Spinal cord (tissue), 10 donors: ENCODE measurements around the gene TET3. TPM values are rescaled to one million over a fixed set of nuclear protein-coding genes. Genes with fewer than 3 reads are reported as not detected.
A peak's percentile ranks its signal among the peaks of the same experiment; 100 is the strongest.

Source experiments
- DNase-seq, 6 donors: peaks; one replicate each; pipeline versions ENCODE4 v3.0.0 to v3.0.0-alpha.2; 2013 to 2015; ENCODE audit warnings: low spot score in 6 of 6, low read depth in 4 of 6
- H3K27ac ChIP-seq: one replicate; pipeline ENCODE4 v1.5.1; 2013; ENCODE audit warnings: low read depth, low read length, control low read depth
- H3K27me3 ChIP-seq: one replicate; pipeline ENCODE4 v1.6.1; 2013; ENCODE audit warnings: low read length; ENCODE audit not compliant: control insufficient read depth, insufficient read depth
- H3K36me3 ChIP-seq: one replicate; pipeline ENCODE4 v1.6.1; 2013; ENCODE audit warnings: low read length; ENCODE audit not compliant: control insufficient read depth, insufficient read depth
- H3K4me1 ChIP-seq: one replicate; pipeline ENCODE4 v1.6.1; 2013; ENCODE audit warnings: low read length; ENCODE audit not compliant: control insufficient read depth, insufficient read depth
- H3K4me3 ChIP-seq: one replicate; pipeline ENCODE4 v1.5.1; 2013; ENCODE audit warnings: low read depth, low read length, control low read depth
- H3K9me3 ChIP-seq: one replicate; pipeline ENCODE4 v1.6.1; 2013; ENCODE audit warnings: low read length; ENCODE audit not compliant: control insufficient read depth, insufficient read depth
- WGBS: methylation state at CpG from one replicate; pipeline ENCODE4 v1.1.5; 2013; ENCODE audit warnings: missing lambda C conversion rate; ENCODE audit not compliant: insufficient coverage; 5-methylcytosine and 5-hydroxymethylcytosine counted together
- polyA plus RNA-seq, 2 donors: library from polyadenylated mRNA; unstranded; fragments of 120-200 nt; gene quantifications; one replicate each; pipeline ENCODE4 v1.2.1, GENCODE V29; 2013; ENCODE audit not compliant: insufficient read length in 2 of 2
- total RNA-seq, 2 donors: library from RNA; depleted of rRNA in 1 of 2; stranded (reverse); fragments of 120-200 nt in 1 of 2; fragments of >200 nt in 1 of 2; gene quantifications; one replicate each; pipeline versions ENCODE4 v1.2.3 to v1.2.4, GENCODE V29; 2013 to 2014
- donor health status: healthy.

Gene TET3
- total and polyA plus RNA-seq, 4 donors = 12.5 to 19.2 (median 14.5) TPM

DNA sequence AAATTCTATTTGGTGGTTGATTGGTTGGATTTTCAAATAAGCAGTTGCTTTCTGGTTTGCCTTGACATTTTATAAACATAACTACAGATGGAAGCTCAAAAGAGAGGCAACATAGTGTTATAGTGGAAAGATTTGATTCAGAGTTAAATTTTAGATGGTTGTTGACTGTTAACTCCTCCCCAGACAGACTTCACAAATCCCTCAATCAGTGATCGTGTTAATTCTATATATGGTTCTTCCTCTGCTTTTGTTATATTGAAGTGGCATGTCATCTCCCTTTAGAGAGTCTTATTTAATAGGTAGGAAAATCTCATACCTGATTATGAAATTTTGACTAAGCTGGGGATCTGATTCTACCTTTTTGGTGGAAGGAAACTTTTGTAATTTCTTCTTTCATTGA is 38.5 kb upstream of the TET3 start:
- Histone ChIP-seq H3K4me3 (no peak overlapping the region), H3K27me3 (no peaks in the 10 kb centered on the region), H3K9me3 (no peaks in the 10 kb centered on the region), H3K27ac (no peak overlapping the region), H3K4me1 (no peaks in the 10 kb centered on the region), H3K36me3 (peaks cover 39% of the 10 kb centered on the region)
- no CpG with 5 or more reads among the region's 1 CpG for WGBS
- DNase-seq = no peak

DNA sequence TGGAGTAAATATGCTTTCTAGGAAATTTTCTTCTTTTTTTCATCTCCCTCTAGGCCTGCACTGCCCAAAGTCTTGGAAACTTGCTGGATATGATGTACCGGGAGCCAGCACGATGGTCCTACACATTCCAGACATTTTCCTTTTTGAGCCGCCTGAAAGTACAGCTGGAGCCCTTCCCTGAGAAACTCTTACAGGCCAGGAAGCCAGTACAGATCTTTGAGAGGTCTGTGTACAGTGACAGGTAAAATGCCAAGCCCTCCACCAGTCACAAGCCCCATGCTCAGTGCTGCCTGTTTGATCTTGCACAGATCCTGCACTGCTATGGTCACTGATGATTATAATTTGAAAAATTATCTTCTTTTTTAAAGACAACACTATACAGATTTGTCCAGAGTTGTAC is 38.0 kb upstream of the TET3 start:
- no peak overlapping the region for H3K4me3 ChIP-seq
- DNase-seq = no peak
- peaks cover 43% of the 10 kb centered on the region for H3K36me3 ChIP-seq
- H3K27ac ChIP-seq = no peak overlapping the region
- H3K9me3 ChIP-seq = no peaks in the 10 kb centered on the region
- H3K27me3 ChIP-seq = no peaks in the 10 kb centered on the region
- WGBS = no CpG with 5 or more reads among the region's 3 CpGs
- H3K4me1 ChIP-seq = no peaks in the 10 kb centered on the region

DNA sequence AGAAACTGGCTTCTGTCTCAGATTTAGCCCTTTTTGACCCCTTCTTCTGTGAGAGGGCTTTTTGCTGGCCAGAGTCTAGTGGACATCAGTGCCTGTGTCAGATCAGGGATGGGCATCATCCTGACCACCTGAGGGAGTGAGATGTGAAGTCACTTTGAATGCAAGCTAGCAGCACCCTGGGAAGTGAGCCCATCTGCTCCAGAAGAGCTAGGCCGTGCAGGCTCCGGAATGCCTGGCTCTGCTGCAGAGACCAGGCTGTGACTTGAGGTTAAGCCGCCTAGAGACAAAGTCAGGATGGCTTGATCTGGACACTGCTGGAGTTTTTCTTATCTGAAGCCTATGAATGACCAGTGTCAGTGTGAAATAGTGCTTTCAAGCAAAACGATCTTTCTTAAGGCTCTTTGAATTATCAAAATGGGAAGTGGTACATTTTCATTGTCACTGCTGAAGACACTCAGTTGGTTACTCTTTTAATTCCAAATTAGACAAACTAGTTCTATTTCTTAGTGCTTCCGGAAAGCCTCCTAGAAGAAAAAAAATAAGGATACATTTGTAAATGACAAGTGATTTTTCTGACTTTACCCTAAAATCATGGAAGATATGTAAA is 37.2 kb upstream of the TET3 start:
- Histone ChIP-seq H3K27ac (no peak overlapping the region), H3K4me1 (no peaks in the 10 kb centered on the region), H3K36me3 (peaks cover 51% of the 10 kb centered on the region), H3K4me3 (no peak overlapping the region), H3K9me3 (no peaks in the 10 kb centered on the region), H3K27me3 (no peaks in the 10 kb centered on the region)
- WGBS = 90% methylated on average over 3 of the region's 5 CpGs
- DNase-seq = no peak

DNA sequence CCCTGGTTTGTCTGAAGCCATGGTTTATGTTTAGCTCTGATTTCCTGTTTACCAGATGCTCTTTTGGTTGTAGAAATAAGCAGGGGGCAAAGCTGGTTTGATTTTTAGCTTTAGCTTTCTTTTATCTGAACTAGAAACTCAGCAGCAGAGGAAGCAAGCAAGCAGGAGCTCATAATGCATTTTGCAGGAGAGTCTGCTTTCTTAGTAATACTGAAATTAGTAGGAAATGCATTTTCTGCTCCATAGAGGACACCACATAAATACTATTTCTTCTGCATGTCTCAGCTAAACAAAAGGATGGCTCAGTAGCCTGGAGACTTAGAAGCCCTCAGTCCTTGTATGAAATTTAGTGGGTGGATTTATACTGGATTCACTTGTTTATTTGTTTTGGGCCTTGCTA is 34.9 kb upstream of the TET3 start:
- no peak for DNase-seq
- H3K9me3 ChIP-seq = no peaks in the 10 kb centered on the region
- H3K27ac ChIP-seq = no peak overlapping the region
- H3K4me1 ChIP-seq = no peaks in the 10 kb centered on the region
- H3K36me3 ChIP-seq = peaks cover 63% of the 10 kb centered on the region
- no peak overlapping the region for H3K4me3 ChIP-seq
- H3K27me3 ChIP-seq = no peaks in the 10 kb centered on the region

DNA sequence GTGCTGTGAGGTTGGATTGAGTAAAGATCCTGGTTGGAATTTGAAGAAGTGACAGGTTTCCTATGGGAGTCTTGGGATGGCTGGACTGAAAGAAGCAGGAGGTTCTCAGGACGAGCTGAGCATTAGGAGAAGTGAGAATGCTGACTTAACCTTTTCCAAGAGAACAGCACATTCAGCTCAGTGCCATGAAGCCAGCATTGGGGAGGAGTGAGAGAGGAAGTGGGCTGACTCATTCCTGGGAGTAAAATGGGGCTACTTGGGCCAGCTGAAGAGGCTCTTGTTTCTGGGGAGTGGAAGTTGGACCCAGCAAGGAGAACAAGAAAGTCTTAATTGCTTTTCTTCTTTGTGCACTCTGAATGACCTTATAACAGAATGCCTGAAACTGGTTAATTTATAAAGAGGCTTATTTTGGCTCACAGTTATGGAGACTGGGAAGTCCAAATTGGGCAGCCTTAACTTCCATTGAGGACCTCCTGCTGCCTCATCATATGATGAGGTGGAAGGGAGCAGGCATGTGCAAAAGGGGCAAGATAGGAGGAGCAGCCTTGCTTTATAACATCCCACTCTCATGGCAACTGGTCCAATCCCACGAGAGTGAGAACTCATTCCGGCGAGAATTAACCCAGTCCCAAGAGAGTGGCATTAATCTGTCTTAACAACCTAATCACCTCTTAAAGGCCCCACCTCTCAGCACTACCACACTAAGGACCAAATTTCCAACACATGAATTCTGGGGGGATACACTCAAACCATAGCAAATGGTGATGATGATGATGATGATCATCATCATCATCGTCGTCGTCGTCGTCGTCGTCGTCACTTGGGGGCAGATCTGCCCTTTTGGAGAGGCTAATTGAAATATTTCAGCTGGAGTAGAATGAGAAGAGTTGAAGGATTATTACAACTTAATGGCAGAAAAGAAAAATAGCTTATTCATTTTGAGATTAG is 31.9 kb upstream of the TET3 start:
- H3K4me1 ChIP-seq = no peaks in the 10 kb centered on the region
- no peaks in the 10 kb centered on the region for H3K9me3 ChIP-seq
- no peaks in the 10 kb centered on the region for H3K27me3 ChIP-seq
- no peak overlapping the region for H3K27ac ChIP-seq
- no peak overlapping the region for H3K4me3 ChIP-seq
- H3K36me3 ChIP-seq = peaks cover 60% of the 10 kb centered on the region
- DNase-seq = peak in 1 of 6 donors; percentile 21
- 87% methylated on average over 12 of the region's 12 CpGs for WGBS

DNA sequence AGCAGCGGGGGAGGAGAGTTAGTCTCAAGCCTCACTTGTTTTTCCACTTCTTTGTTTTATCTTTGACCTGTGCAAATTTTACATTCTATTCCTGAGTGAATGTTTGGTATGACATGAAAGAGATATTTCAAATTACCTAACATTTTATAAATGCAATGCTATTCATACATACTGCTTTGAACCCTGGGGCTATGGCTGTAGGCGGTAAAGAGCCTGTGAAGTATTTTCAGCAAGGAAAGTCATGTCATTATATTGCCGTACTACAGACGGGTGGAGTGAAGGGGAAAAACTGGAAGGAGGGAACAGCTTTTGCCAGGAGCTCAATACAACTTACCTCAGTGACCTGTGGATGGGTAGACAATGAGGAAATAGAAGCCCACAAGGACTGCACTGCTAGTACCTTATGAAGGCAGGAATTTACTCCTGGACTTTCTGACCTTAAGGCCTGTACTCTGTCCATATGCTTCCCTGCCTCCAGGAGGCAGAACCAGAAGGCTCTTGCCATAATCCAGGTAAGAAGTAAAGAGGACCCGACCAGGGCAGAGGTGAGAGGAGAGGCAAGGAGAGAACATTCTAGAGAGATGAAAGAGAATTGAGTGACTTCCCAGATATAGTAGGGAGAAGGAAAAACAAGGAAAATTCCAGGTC is 28.4 kb upstream of the TET3 start:
- DNase-seq = no peak
- Histone ChIP-seq H3K4me3 (no peak overlapping the region), H3K9me3 (no peaks in the 10 kb centered on the region), H3K27ac (no peak overlapping the region), H3K27me3 (no peaks in the 10 kb centered on the region), H3K4me1 (no peaks in the 10 kb centered on the region), H3K36me3 (peaks cover 54% of the 10 kb centered on the region)
- 100% methylated on average over 3 of the region's 5 CpGs for WGBS

DNA sequence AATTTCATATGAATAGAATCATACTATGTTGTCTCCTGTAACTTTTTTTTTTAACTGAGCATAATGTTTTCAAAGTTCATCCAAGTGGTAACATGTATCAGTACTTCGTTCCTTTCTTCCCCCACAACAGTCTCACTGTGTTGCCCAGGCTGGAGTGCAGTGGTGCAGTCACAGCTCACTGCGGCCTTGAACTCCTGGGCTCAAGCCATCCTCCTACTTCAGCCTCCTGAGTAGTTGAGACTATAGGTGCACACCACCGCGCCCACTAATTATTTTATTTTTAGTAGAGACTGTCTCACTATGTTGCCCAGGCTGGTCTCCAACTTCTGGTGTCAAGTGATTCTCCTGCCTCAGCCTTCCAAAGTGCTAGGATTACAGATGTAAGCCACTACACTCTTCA is 23.4 kb upstream of the TET3 start:
- WGBS = 100% methylated on average over 1 of the region's 4 CpGs
- Histone ChIP-seq H3K9me3 (no peaks in the 10 kb centered on the region), H3K27me3 (no peaks in the 10 kb centered on the region), H3K36me3 (peaks cover 23% of the 10 kb centered on the region), H3K4me1 (no peaks in the 10 kb centered on the region), H3K4me3 (no peak overlapping the region), H3K27ac (no peak overlapping the region)
- no peak for DNase-seq

DNA sequence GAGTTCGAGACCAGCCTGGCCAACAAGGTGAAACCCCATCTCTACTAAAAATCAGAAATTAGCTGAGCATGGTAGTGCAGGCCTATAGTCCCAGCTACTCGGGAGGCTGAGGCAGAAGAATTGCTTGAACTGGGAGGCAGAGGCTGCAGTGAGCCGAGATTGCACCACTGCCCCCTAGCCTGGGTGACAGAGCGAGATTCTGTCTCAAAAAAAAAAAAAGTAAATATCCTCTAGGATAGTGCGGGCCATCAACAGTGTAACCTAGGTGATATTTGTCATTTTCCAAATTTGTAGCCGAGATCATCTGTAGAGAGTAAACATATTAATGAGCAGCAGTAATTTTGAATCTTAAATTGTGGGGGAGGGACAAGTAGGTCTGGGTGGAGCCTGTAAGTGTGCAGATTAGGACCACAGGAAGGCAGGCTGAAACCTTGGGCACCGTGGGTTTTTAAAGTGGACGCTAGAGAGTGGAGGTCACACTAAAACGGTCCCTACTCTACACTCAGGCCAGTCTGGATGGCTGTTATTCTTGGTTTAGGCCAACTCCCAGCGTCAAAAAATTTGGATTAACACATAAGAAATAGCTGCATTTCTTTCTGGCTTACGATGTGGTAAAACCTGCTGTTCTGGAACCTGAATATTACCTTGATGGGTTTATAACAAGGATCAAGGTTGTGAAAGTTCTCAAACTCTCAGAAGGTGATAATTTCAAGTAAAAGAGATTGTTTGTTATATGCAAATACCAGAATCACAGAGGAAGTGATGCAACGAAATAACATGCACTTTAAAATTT is 22.7 kb upstream of the TET3 start:
- WGBS = 83% methylated on average over 8 of the region's 12 CpGs
- Histone ChIP-seq H3K27me3 (no peaks in the 10 kb centered on the region), H3K9me3 (no peaks in the 10 kb centered on the region), H3K4me1 (no peaks in the 10 kb centered on the region), H3K36me3 (peaks cover 21% of the 10 kb centered on the region), H3K27ac (no peak overlapping the region), H3K4me3 (no peak overlapping the region)
- DNase-seq = no peak

DNA sequence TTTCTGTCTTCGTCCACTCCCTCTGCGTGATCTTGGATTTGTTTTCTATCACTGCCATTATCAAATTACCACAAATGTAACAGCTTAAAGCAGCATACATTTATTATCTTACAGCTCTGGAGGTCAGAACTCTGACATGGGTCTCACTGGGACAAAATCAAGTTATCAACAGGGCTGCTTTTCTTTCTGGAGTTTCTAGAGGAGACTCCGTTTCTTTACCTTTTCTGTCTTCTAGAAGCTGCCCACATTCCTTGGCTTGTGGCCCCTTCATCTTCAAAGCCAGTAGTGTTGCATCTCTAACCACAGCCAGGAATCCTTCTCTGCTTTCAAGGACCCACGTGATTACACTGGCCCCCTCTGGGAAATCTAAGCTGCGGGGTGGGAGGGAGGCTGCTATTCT is 21.9 kb upstream of the TET3 start:
- Histone ChIP-seq H3K27me3 (no peaks in the 10 kb centered on the region), H3K36me3 (peaks cover 19% of the 10 kb centered on the region), H3K4me3 (no peak overlapping the region), H3K4me1 (no peaks in the 10 kb centered on the region), H3K27ac (no peak overlapping the region), H3K9me3 (no peaks in the 10 kb centered on the region)
- no peak for DNase-seq
- 88% methylated on average over 3 of the region's 5 CpGs for WGBS
